ENCODE results near the gene PRSS56.

DNA sequence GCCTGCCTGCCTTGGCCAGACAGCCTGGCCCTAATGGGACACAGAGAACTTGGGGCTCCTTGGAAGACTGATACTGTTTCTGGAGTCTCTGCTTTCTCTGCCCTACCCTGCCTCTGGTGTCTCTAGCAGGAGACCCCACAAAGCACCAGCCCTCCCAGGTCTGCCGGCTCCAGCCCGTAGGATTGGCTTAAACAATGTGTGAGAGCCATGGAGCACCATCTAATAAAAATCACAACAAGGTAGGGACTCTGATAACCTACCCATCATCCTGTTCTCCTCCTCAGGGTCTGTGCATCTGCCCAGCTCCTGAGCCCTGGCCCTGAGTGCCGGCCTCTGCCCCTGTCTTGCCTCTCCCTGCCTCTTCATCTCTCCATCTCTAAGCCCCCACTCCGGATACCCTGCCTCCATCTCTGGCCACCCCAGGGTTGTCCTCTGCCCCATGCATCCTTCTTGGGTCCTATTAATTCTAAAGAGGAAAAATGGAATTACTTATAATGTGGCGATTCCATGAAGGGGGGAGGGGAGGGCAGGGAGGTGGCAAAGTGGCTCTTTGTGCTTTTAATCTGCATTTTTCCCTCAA, 31.4 kb upstream of the PRSS56 start:
- TF ChIP-seq, protein P1, sequence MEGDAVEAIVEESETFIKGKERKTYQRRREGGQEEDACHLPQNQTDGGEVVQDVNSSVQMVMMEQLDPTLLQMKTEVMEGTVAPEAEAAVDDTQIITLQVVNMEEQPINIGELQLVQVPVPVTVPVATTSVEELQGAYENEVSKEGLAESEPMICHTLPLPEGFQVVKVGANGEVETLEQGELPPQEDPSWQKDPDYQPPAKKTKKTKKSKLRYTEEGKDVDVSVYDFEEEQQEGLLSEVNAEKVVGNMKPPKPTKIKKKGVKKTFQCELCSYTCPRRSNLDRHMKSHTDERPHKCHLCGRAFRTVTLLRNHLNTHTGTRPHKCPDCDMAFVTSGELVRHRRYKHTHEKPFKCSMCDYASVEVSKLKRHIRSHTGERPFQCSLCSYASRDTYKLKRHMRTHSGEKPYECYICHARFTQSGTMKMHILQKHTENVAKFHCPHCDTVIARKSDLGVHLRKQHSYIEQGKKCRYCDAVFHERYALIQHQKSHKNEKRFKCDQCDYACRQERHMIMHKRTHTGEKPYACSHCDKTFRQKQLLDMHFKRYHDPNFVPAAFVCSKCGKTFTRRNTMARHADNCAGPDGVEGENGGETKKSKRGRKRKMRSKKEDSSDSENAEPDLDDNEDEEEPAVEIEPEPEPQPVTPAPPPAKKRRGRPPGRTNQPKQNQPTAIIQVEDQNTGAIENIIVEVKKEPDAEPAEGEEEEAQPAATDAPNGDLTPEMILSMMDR (IDR thresholded peaks at IDR 0.05; ENCODE audit: poor library complexity, severe bottlenecking), result no peak
- no peak for TF ChIP-seq EZH2 (IDR thresholded peaks at IDR 0.05; ENCODE audit: borderline replicate concordance, insufficient read depth, low read length, poor library complexity, severe bottlenecking)
- no peak for TF ChIP-seq MXI1 (conservative IDR thresholded peaks at IDR 0.05; ENCODE audit: poor library complexity, severe bottlenecking)
- TF ChIP-seq, protein P2, sequence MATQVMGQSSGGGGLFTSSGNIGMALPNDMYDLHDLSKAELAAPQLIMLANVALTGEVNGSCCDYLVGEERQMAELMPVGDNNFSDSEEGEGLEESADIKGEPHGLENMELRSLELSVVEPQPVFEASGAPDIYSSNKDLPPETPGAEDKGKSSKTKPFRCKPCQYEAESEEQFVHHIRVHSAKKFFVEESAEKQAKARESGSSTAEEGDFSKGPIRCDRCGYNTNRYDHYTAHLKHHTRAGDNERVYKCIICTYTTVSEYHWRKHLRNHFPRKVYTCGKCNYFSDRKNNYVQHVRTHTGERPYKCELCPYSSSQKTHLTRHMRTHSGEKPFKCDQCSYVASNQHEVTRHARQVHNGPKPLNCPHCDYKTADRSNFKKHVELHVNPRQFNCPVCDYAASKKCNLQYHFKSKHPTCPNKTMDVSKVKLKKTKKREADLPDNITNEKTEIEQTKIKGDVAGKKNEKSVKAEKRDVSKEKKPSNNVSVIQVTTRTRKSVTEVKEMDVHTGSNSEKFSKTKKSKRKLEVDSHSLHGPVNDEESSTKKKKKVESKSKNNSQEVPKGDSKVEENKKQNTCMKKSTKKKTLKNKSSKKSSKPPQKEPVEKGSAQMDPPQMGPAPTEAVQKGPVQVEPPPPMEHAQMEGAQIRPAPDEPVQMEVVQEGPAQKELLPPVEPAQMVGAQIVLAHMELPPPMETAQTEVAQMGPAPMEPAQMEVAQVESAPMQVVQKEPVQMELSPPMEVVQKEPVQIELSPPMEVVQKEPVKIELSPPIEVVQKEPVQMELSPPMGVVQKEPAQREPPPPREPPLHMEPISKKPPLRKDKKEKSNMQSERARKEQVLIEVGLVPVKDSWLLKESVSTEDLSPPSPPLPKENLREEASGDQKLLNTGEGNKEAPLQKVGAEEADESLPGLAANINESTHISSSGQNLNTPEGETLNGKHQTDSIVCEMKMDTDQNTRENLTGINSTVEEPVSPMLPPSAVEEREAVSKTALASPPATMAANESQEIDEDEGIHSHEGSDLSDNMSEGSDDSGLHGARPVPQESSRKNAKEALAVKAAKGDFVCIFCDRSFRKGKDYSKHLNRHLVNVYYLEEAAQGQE (IDR thresholded peaks at IDR 0.05; ENCODE audit: borderline replicate concordance), result no peak
- no peak for TF ChIP-seq POLR2AphosphoS5 (IDR thresholded peaks at IDR 0.05)
- no peak for TF ChIP-seq RAD21 (conservative IDR thresholded peaks at IDR 0.05)
